HG03159 (cell line): ENCODE results near the gene PDGFA.

Experiments
- ATAC-seq: cut with Tn5 transposase; IDR thresholded peaks from one replicate; pipeline ENCODE4 v1.9.1; 2021; ENCODE audit warnings: mild to moderate bottlenecking, moderate library complexity; ENCODE audit not compliant: unreplicated experiment

PDGFA gene

GRCh38 chr7:463362-463781, 56.3 kb downstream of the PDGFA start:
- no peak for ATAC-seq

GRCh38 chr7:462173-463103, 57.2 kb downstream of the PDGFA start:
- ATAC-seq, result no peak

GRCh38 chr7:461453-462172, 58.0 kb downstream of the PDGFA start:
- ATAC-seq, result no peak

- no peak for ATAC-seq
These were observed 58.6 kb downstream of the PDGFA start for GRCh38 chr7:461117-461452.

DNA sequence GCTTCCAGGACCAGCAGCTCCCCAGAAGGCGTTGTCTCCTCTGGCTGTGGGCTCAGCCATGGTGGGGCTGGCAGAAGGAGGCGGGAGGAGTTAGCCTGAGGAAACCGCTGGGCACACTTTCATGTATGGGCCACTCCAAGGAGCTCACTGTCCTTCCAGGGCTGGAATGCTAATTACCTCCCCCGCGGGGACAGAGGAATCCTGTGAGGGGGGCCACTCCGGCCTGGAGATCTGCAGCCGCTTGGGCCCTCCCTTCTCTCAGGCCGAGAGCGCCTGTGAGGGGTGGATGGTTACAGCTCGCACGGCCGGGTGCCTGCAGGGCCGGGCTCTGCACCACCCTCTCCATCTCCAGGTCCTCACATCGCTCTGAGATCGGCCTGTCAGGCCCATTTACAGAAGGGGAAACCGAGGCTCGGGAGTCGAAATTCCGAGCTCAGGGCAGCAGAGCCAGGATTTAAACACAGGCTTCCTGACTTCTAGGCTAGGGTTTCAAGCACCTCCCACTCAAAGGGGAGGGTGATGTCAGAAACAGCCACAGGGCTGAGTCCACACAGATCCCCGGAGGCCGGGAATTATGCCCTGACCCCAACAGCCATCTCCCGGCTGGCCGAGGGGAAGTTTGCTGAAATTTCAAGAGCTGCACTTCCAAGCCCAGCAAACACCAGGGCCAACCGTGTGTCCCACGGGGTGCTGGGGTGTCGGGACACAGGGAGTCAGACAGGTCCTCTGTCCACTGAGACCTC, 59.1 kb downstream of the PDGFA start:
- ATAC-seq, result no peak

DNA sequence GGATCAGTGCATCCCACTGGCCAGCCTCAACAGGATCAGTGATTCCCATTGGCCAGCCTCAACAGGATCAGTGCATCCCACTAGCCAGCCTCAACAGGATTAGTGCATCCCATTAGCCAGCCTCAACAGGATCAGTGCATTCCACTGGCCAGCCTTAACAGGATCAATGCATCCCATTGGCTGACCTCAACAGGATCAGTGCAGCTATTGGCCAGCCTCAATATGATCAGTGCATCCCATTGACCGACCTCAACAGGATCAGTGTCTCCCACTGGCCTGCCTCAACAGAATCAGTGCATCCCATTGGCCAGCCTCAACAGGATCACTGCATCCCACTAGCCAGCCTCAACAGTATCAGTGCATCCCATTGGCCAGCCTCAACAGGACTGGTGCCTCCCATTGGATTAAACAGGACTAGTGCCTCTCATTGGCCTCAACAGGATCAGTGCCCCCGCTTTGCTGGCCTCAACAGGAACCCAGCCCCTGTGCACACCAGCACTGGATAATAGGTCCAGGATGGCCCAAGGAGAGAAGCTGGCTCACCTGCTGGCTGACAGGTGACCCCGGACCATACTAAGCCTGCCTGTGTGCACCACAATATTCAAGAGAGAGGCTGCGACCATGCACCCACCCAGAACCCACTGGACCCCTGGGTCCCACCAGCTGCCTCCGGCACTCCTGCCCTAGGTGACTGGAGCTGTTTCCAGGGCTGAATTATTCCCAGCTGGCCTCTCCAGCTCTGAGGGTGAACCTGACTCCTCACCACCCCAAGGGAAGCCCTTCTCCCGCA, 59.9 kb downstream of the PDGFA start:
- no peak for ATAC-seq

DNA sequence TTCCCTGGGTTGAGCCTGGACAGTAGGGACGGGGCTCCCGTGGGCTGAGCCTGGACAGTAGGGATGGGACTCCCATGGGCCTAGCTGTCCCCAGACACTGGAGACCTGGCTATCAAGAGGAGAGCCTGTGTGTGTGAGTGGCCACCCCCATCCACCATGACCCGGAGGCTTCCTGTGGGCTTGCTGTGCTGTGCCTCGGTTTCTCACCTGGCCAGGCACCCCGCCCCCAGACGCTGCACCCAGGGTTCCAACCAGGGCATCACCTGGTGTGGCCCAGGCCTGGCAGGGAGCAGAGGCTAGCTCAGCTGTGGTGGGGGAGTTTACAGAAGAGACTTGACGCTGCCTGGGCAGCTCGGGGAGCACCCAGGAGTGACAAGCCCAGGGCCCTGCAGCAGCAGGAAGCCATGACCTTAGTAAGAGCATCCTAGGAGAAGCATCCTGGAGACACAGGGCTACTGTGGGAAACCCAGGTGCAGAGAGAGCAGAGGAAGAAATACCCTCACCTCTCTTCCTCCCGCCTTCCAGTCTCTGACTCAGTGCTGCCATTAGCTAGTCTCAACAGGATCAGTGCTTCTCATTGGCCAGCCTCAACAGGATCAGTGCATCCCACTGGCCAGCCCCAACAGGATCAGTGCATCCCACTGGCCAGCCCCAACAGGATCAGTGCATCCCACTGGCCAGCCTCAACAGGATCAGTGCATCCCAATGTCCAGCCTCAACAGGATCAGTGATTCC, 61.0 kb downstream of the PDGFA start:
- ATAC-seq, result no peak

GRCh38 chr7:457814-458510, 61.7 kb downstream of the PDGFA start:
- ATAC-seq, result no peak

GRCh38 chr7:455110-455928, 64.3 kb downstream of the PDGFA start:
- ATAC-seq, result no peak

- no peak for ATAC-seq
These were observed 65.1 kb downstream of the PDGFA start for GRCh38 chr7:454356-455109.

DNA sequence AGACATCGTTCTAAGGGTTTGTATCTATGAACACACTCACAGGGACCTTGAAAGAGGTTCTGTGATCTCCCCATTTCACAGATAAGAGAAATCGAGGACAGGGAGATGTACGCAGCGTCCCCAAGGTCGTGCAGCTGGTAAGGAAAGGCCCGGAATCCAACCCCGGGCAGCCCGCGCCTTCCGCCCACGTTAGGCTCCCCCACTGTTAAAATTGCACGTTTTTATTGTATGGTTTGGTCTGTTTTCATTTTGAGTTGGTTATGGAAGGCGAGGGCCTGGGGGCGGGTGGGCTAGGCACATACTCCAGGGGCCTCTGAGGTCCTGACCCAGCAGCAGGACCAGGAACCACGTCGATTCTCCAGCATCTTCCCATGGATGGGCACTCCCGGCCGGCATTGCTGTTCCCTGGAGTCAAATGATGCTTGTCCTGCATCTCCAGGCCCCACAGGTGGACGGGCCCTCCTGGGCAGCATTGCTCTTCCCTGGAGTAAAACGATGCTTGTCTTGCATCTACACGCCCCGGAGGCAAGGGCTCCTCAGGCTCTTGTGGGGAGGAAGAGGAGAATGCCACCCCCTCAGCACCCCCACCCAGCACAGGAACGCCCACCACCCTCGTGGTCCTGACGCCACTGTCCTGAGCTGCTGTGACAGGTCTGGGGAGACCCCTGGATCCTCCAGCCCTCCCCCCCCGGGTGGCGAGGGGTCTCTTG, 65.9 kb downstream of the PDGFA start:
- ATAC-seq, result no peak

DNA sequence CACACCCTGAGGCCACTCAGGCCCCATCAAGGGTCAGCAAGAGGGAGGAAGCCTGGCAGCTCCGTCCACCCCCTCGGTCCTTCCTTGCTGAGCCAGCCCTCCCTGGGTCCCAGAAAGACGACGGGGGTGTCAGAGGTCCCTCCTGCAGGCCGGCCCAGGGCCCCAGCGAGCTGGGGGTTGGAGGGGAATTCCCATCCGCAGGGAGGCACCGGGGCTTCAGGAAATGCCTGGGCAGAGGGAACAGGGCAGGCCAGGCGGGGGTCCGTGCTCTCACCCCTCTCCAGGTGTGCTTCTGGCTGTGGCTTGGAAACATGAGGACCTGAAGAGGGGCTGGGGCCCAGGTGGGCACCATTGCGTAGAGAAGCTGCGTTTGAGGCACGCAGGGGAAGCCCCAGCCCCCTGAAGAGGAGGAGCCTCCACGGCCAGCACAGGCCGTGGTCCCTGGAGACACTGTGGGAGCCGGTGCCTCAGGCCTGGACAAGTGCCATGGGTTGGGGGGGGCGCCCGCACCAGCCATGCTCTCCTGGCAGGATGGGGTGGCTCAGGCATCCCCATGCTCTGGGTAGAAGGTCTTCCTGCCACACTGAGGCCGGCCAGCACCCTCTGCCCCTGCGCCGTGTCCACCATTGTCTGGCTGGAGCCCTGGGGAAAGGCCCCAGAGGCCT, 66.7 kb downstream of the PDGFA start:
- no peak for ATAC-seq

- no peak for ATAC-seq
These were observed 67.4 kb downstream of the PDGFA start for GRCh38 chr7:452226-452751.

GRCh38 chr7:451255-452225, 68.1 kb downstream of the PDGFA start:
- no peak for ATAC-seq

GRCh38 chr7:450741-451140, 68.9 kb downstream of the PDGFA start:
- ATAC-seq, result no peak
